Glutamatergic neuron (in vitro differentiated cells): ENCODE measurements around the gene CPA2. TPM values are rescaled to one million over a fixed set of nuclear protein-coding genes. Genes with fewer than 3 reads are reported as not detected.

ENCODE experiments used
- DNase-seq: peaks from one replicate; pipeline ENCODE4 v3.0.0; 2022
- H3K27ac Mint-ChIP-seq: one replicate; pipeline ENCODE4 v1.8.0; 2020; ENCODE audit warnings: mild to moderate bottlenecking, mixed read lengths, inconsistent platforms; ENCODE audit not compliant: unreplicated experiment
- H3K27me3 Mint-ChIP-seq: one replicate; pipeline ENCODE4 v1.8.0; 2020; ENCODE audit warnings: mild to moderate bottlenecking, moderate library complexity, mixed read lengths, inconsistent platforms; ENCODE audit not compliant: unreplicated experiment
- H3K36me3 Mint-ChIP-seq: one replicate; pipeline ENCODE4 v1.8.0; 2020; ENCODE audit warnings: mild to moderate bottlenecking, mixed read lengths, inconsistent platforms; ENCODE audit not compliant: unreplicated experiment
- H3K4me1 Mint-ChIP-seq: one replicate; pipeline ENCODE4 v1.8.0; 2020; ENCODE audit warnings: mild to moderate bottlenecking, low read depth, mixed read lengths, inconsistent platforms; ENCODE audit not compliant: unreplicated experiment
- H3K4me3 Mint-ChIP-seq: one replicate; pipeline ENCODE4 v1.8.0; 2020; ENCODE audit warnings: mild to moderate bottlenecking, mixed read lengths, inconsistent platforms; ENCODE audit not compliant: unreplicated experiment
- H3K9me3 Mint-ChIP-seq: one replicate; pipeline ENCODE4 v1.8.0; 2020; ENCODE audit warnings: mild to moderate bottlenecking, moderate library complexity, mixed read lengths, inconsistent platforms; ENCODE audit not compliant: unreplicated experiment
- total RNA-seq: library from RNA; stranded (reverse); fragmentation: NEBNext Ultra II Directional; extraction: Animal tissue kit (Norgen Biotek cat#: 25700); gene quantifications from one replicate; pipeline ENCODE4 v1.2.1, GENCODE V29; 2021; ENCODE audit not compliant: unreplicated experiment
- TF ChIP-seq, protein P1 (sequence below): fragments of 200-600 bp; sonication (generic); IDR thresholded peaks from one replicate; pipeline ENCODE4 v1.5.0; 2021; ENCODE audit not compliant: partially characterized antibody, unreplicated experiment

CPA2 gene
- total RNA-seq, 1 donor from 2014 or later, result not detected

DNA sequence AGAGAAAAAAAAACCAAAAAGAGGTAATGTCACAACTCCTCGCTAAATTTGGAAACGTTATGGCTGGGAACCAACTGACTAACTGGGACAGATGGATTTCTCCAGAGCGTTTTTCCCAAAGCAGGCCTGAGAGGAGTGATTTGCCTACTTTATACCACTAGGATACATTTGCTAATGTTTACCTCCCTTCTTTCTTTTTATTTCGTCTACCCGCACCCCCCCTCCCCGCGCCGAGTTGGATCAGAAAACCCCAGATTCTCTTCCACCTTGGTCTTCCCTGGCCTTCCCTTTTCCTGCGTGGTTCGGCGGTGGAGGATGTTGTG is 7.2 kb downstream of the CPA2 start:
- H3K36me3 Mint-ChIP-seq, result no peaks in the 10 kb centered on the region
- peaks cover 56% of the 10 kb centered on the region for H3K4me1 Mint-ChIP-seq
- TF ChIP-seq, protein P1, sequence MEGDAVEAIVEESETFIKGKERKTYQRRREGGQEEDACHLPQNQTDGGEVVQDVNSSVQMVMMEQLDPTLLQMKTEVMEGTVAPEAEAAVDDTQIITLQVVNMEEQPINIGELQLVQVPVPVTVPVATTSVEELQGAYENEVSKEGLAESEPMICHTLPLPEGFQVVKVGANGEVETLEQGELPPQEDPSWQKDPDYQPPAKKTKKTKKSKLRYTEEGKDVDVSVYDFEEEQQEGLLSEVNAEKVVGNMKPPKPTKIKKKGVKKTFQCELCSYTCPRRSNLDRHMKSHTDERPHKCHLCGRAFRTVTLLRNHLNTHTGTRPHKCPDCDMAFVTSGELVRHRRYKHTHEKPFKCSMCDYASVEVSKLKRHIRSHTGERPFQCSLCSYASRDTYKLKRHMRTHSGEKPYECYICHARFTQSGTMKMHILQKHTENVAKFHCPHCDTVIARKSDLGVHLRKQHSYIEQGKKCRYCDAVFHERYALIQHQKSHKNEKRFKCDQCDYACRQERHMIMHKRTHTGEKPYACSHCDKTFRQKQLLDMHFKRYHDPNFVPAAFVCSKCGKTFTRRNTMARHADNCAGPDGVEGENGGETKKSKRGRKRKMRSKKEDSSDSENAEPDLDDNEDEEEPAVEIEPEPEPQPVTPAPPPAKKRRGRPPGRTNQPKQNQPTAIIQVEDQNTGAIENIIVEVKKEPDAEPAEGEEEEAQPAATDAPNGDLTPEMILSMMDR, result peak; percentile 6
- H3K4me3 Mint-ChIP-seq, result peak overlapping the region; percentile 82
- H3K27me3 Mint-ChIP-seq, result peaks cover 6% of the 10 kb centered on the region
- peaks cover 13% of the 10 kb centered on the region for H3K9me3 Mint-ChIP-seq
- peak overlapping the region; percentile 96 for H3K27ac Mint-ChIP-seq
- DNase-seq, result no peak

DNA sequence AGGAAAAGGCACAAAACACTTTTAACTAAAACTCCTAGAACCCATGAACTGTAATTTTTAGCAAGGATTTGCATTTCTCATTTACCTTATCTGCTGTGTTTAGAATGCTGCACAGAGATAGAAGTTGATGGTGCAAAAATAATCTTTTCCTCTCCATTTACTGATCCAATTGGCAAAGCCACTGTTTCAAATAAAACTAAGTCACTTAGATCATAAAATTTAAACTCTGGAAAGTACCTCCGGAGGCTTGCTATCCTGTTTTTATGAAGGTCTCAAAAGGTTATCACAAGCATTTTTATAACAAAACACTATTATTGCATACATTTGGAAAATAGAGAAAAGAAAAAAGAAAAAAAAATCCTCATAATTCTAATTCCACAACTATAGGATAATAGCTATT is 7.6 kb downstream of the CPA2 start:
- H3K27me3 Mint-ChIP-seq, result peaks cover 6% of the 10 kb centered on the region
- peak overlapping the region; percentile 96 for H3K27ac Mint-ChIP-seq
- H3K4me1 Mint-ChIP-seq, result peaks cover 58% of the 10 kb centered on the region
- H3K36me3 Mint-ChIP-seq, result no peaks in the 10 kb centered on the region
- no peak for DNase-seq
- TF ChIP-seq, protein P1, result no peak
- H3K9me3 Mint-ChIP-seq, result peaks cover 14% of the 10 kb centered on the region
- peak overlapping the region; percentile 82 for H3K4me3 Mint-ChIP-seq

DNA sequence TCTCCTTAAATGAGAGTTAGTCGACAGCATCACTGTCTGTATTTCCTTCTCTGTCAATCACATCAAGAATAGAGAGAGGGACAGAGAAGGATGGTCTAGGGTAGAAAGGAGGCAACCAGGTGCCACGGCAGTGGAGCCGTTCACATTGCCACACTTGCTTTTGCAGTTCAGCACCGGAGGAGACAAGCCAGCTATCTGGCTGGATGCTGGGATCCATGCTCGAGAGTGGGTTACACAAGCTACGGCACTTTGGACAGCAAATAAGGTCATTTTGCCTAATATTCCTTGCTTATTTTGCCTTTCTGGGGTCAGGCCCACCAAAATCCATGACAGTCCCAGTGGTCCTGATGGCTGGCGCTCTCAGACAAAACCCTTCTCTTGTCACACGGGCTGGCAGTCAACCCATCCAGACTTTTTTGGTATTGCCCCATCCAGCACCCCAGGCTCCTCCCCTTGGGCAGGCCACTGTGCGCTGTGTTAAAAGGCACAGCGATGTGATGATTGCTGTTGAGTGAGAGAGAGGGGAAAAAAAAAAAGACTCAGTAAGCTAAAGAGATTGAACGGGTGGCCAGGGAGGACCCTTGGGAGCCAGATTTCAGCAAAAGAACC is 8.4 kb downstream of the CPA2 start:
- peaks cover 16% of the 10 kb centered on the region for H3K9me3 Mint-ChIP-seq
- H3K4me3 Mint-ChIP-seq, result peak overlapping the region; percentile 74
- H3K27me3 Mint-ChIP-seq, result peaks cover 6% of the 10 kb centered on the region
- TF ChIP-seq, protein P1, result no peak
- H3K4me1 Mint-ChIP-seq, result peaks cover 58% of the 10 kb centered on the region
- H3K27ac Mint-ChIP-seq, result peak overlapping the region; percentile 96
- peak; percentile 47 for DNase-seq
- H3K36me3 Mint-ChIP-seq, result no peaks in the 10 kb centered on the region

DNA sequence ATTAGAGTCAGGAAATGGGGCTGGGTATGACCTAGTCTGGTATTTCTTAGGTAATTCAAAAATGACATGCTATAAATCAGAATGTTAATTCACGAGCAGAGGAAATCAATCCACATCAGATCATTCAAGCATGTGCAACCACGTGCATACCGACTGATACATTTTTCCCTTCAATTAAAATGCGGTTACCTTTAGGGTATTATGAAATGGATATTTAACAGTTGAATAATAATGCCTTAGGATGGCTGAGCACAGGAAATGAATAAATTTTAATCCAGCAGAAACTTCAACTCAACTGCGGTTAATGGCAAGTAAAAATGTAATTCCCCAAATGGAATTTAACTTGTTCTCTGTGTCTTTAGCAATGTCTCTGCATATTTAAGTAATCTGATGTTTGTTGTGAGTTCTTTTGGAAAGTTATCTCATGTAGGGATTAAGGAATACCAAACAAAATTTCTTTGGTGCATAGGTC is 9.2 kb downstream of the CPA2 start:
- Mint-ChIP-seq H3K4me1 (peaks cover 58% of the 10 kb centered on the region), H3K27ac (peak overlapping the region; percentile 96), H3K9me3 (peaks cover 16% of the 10 kb centered on the region), H3K27me3 (peaks cover 6% of the 10 kb centered on the region), H3K4me3 (peak overlapping the region; percentile 73), H3K36me3 (no peaks in the 10 kb centered on the region)
- TF ChIP-seq, protein P1, result no peak
- no peak for DNase-seq
